Activated CD4-positive, alpha-beta T cell treated with anti-CD3 and anti-CD28 coated beads, Interleukin-2, amount 10 ng/mL, durations not matched to agents 7 days and 5 days (primary cell): ENCODE data around the gene GOLGA1. TPM values are rescaled to one million over a fixed set of nuclear protein-coding genes. Genes with fewer than 3 reads are reported as not detected.

Experiments used
- CTCF ChIA-PET: fragments of 350-600 bp; sonication (Branson Sonifier 250); formaldehyde crosslinking; loops from one replicate; lab custom pipeline; 2021; ENCODE audit warnings: antibody characterized with exemption; lab: Charles Lee
- POLR2A ChIA-PET: fragments of 350-600 bp; sonication (Branson Sonifier 250); formaldehyde crosslinking; loops from one replicate; lab custom pipeline; 2021; ENCODE audit warnings: antibody characterized with exemption; lab: Charles Lee
- DNase-seq: peaks from one replicate; pipeline ENCODE4 v3.0.0-alpha.2; 2020
- H3K27ac Mint-ChIP-seq: one replicate; pipeline ENCODE4 v1.8.0; 2021; ENCODE audit warnings: mild to moderate bottlenecking, moderate library complexity, mixed read lengths
- H3K27me3 Mint-ChIP-seq: one replicate; pipeline ENCODE4 v1.8.0; 2021; ENCODE audit warnings: mixed read lengths
- H3K36me3 Mint-ChIP-seq: one replicate; pipeline ENCODE4 v1.8.0; 2021; ENCODE audit warnings: low read depth, mixed read lengths
- H3K4me1 Mint-ChIP-seq: one replicate; pipeline ENCODE4 v1.8.0; 2021; ENCODE audit warnings: mixed read lengths
- H3K4me3 Mint-ChIP-seq: one replicate; pipeline ENCODE4 v1.8.0; 2021; ENCODE audit warnings: mild to moderate bottlenecking, moderate library complexity, mixed read lengths
- H3K9me3 Mint-ChIP-seq: one replicate; pipeline ENCODE4 v1.8.0; 2021; ENCODE audit warnings: mixed read lengths
- total RNA-seq, 2 experiments: library from RNA; stranded (reverse); gene quantifications; one replicate each; pipeline ENCODE4 v1.2.3, GENCODE V29; 2021

The GOLGA1 gene
- total RNA-seq, 2 experiments from 2014 or later, result 15.2 to 19.3 TPM

- peaks cover 50% of the 10 kb centered on the region for H3K36me3 Mint-ChIP-seq
Measured at GRCh38 chr9:124877021-124877782, 63.7 kb downstream of the GOLGA1 start.

GRCh38 chr9:124875501-124875900 lies 65.4 kb downstream of the GOLGA1 start:
- CTCF ChIA-PET, result interaction anchor here (0.6 kb wide), 1 partner anchor 255 kb away, joined by 3 read pairs; no protein-coding TSS in a partner anchor
- no peak overlapping the region for H3K27ac Mint-ChIP-seq
- DNase-seq, result no peak

More at GRCh38 chr9:124877021-124877782, 63.7 kb downstream of the GOLGA1 start:
- H3K9me3 Mint-ChIP-seq, result no peaks in the 10 kb centered on the region
- no peak for DNase-seq
- CTCF ChIA-PET, result interaction anchor here (2.2 kb wide), 1 partner anchor 24 kb away, joined by 7 read pairs; the partner anchor contains the start of gene WDR38
- POLR2A ChIA-PET, result no interaction called here
- no peak overlapping the region for H3K4me3 Mint-ChIP-seq
- no peak overlapping the region for H3K27ac Mint-ChIP-seq
- no peaks in the 10 kb centered on the region for H3K27me3 Mint-ChIP-seq
- peaks cover 32% of the 10 kb centered on the region for H3K4me1 Mint-ChIP-seq

GRCh38 chr9:124873664-124874063 lies 67.2 kb downstream of the GOLGA1 start:
- Mint-ChIP-seq H3K4me3 (no peak overlapping the region), H3K4me1 (peaks cover 46% of the 10 kb centered on the region)
- no peak for DNase-seq

More at GRCh38 chr9:124875501-124875900, 65.4 kb downstream of the GOLGA1 start:
- Mint-ChIP-seq H3K4me1 (peaks cover 44% of the 10 kb centered on the region), H3K27me3 (no peaks in the 10 kb centered on the region), H3K9me3 (no peaks in the 10 kb centered on the region), H3K36me3 (peaks cover 59% of the 10 kb centered on the region), H3K4me3 (no peak overlapping the region)
- POLR2A ChIA-PET, result interaction anchor here (1.1 kb wide), 1 partner anchor 14 kb away, joined by 4 read pairs; the partner anchor contains the start of gene RPL35

GRCh38 chr9:124871156-124871561 lies 69.7 kb downstream of the GOLGA1 start:
- CTCF ChIA-PET, result interaction anchor here (2.1 to 2.2 kb wide), 2 partner anchors 18 kb away, joined by 10 to 11 read pairs; partner anchors contain the start of gene WDR38
- Mint-ChIP-seq H3K4me3 (peak overlapping the region; percentile 90), H3K36me3 (peaks cover 48% of the 10 kb centered on the region), H3K9me3 (no peaks in the 10 kb centered on the region), H3K27me3 (no peaks in the 10 kb centered on the region), H3K27ac (peak overlapping the region; percentile 95), H3K4me1 (peaks cover 59% of the 10 kb centered on the region)
- POLR2A ChIA-PET, result interaction anchor here (0.6 kb wide), 1 partner anchor 103 kb away, joined by 6 read pairs; no protein-coding TSS in a partner anchor
- no peak for DNase-seq

More at GRCh38 chr9:124873664-124874063, 67.2 kb downstream of the GOLGA1 start:
- Mint-ChIP-seq H3K27ac (no peak overlapping the region), H3K27me3 (no peaks in the 10 kb centered on the region), H3K9me3 (no peaks in the 10 kb centered on the region), H3K36me3 (peaks cover 55% of the 10 kb centered on the region)
- POLR2A ChIA-PET, result interaction anchor here (0.6 kb wide), 1 partner anchor 97 kb away, joined by 3 read pairs; the partner anchor contains the start of gene OLFML2A
- CTCF ChIA-PET, result interaction anchor here (0.9 to 1.6 kb wide), 2 partner anchors 13 to 21 kb away, joined by 4 to 7 read pairs; partner anchors contain the start of genes ARPC5L, RPL35 and WDR38

GRCh38 chr9:124870723-124871122 lies 70.2 kb downstream of the GOLGA1 start:
- POLR2A ChIA-PET, result interaction anchor here (0.6 to 1.1 kb wide), 3 partner anchors 10 to 371 kb away, joined by 3 to 6 read pairs (median 3); no protein-coding TSS in a partner anchor
- CTCF ChIA-PET, result interaction anchor here (2.2 kb wide), 1 partner anchor 18 kb away, joined by 11 read pairs; the partner anchor contains the start of gene WDR38
- H3K36me3 Mint-ChIP-seq, result peaks cover 44% of the 10 kb centered on the region
- H3K27me3 Mint-ChIP-seq, result no peaks in the 10 kb centered on the region
- peak overlapping the region; percentile 90 for H3K4me3 Mint-ChIP-seq
- peaks cover 57% of the 10 kb centered on the region for H3K4me1 Mint-ChIP-seq
- DNase-seq, result no peak
- H3K27ac Mint-ChIP-seq, result peak overlapping the region; percentile 95
- no peaks in the 10 kb centered on the region for H3K9me3 Mint-ChIP-seq

GRCh38 chr9:124869986-124870560 lies 70.8 kb downstream of the GOLGA1 start:
- POLR2A ChIA-PET, result interaction anchor here (1.1 kb wide), 2 partner anchors 9 to 372 kb away, joined by 3 read pairs; no protein-coding TSS in a partner anchor

GRCh38 chr9:124869466-124869985 lies 71.4 kb downstream of the GOLGA1 start:
- Mint-ChIP-seq H3K27me3 (no peaks in the 10 kb centered on the region), H3K4me3 (peak overlapping the region; percentile 90), H3K36me3 (peaks cover 34% of the 10 kb centered on the region), H3K4me1 (peaks cover 54% of the 10 kb centered on the region), H3K9me3 (no peaks in the 10 kb centered on the region), H3K27ac (peak overlapping the region; percentile 95)
- ChIA-PET POLR2A (interaction anchor here (1.1 kb wide), 2 partner anchors 8 to 372 kb away, joined by 3 read pairs; no protein-coding TSS in a partner anchor), CTCF (interaction anchor here (2.2 kb wide), 1 partner anchor 16 kb away, joined by 11 read pairs; the partner anchor contains the start of gene WDR38)
- DNase-seq, result peak; percentile 45

More at GRCh38 chr9:124869986-124870560, 70.8 kb downstream of the GOLGA1 start:
- H3K36me3 Mint-ChIP-seq, result peaks cover 39% of the 10 kb centered on the region
- peaks cover 57% of the 10 kb centered on the region for H3K4me1 Mint-ChIP-seq
- peak; percentile 79 for DNase-seq
- peak overlapping the region; percentile 95 for H3K27ac Mint-ChIP-seq
- no peaks in the 10 kb centered on the region for H3K9me3 Mint-ChIP-seq
- peak overlapping the region; percentile 90 for H3K4me3 Mint-ChIP-seq
- H3K27me3 Mint-ChIP-seq, result no peaks in the 10 kb centered on the region
- CTCF ChIA-PET, result interaction anchor here (2.2 kb wide), 1 partner anchor 17 kb away, joined by 11 read pairs; the partner anchor contains the start of gene WDR38

GRCh38 chr9:124868511-124869465 lies 72.1 kb downstream of the GOLGA1 start:
- Mint-ChIP-seq H3K27ac (peak overlapping the region; percentile 98), H3K4me3 (peak overlapping the region; percentile 90), H3K9me3 (no peaks in the 10 kb centered on the region), H3K4me1 (peaks cover 51% of the 10 kb centered on the region), H3K36me3 (peaks cover 34% of the 10 kb centered on the region), H3K27me3 (no peaks in the 10 kb centered on the region)
- POLR2A ChIA-PET, result interaction anchor here (0.7 kb wide), 1 partner anchor 95 kb away, joined by 3 read pairs; no protein-coding TSS in a partner anchor
- DNase-seq, result peak; percentile 89
- CTCF ChIA-PET, result interaction anchor here (0.5 to 2.2 kb wide), 2 partner anchors 16 to 22 kb away, joined by 3 to 11 read pairs; partner anchors contain the start of gene WDR38

- DNase-seq, result no peak
- peak overlapping the region; percentile 36 for H3K27ac Mint-ChIP-seq
- H3K4me1 Mint-ChIP-seq, result peaks cover 45% of the 10 kb centered on the region
- ChIA-PET CTCF (interaction anchor here (0.5 to 3.4 kb wide), 3 partner anchors 9 to 21 kb away, joined by 3 to 33 read pairs (median 5); partner anchors contain the start of gene WDR38), POLR2A (no interaction called here)
- peaks cover 31% of the 10 kb centered on the region for H3K36me3 Mint-ChIP-seq
- H3K27me3 Mint-ChIP-seq, result no peaks in the 10 kb centered on the region
- H3K4me3 Mint-ChIP-seq, result peak overlapping the region; percentile 56
- H3K9me3 Mint-ChIP-seq, result no peaks in the 10 kb centered on the region
Measured at GRCh38 chr9:124863371-124863871, 77.5 kb downstream of the GOLGA1 start.

GRCh38 chr9:124861342-124862229 lies 79.3 kb downstream of the GOLGA1 start, which contains the start of the genes ARPC5L and RPL35:
Gene ARPC5L, plus strand, starts transcription at chr9:124862130. Its CDS starts 7,161 bp downstream, at chr9:124869291.
Gene RPL35, minus strand, starts transcription at chr9:124861957. Its CDS starts 45 bp downstream, at chr9:124861912.
- H3K27me3 Mint-ChIP-seq, result no peaks in the 10 kb centered on the region

More at GRCh38 chr9:124861342-124862229, 79.3 kb downstream of the GOLGA1 start, which contains the start of the genes ARPC5L and RPL35:
- Mint-ChIP-seq H3K36me3 (peaks cover 38% of the 10 kb centered on the region), H3K4me3 (peak within 1 kb of the TSS; percentile 89), H3K4me1 (peaks cover 33% of the 10 kb centered on the region), H3K27ac (peak within 1 kb of the TSS; percentile 97), H3K9me3 (no peaks in the 10 kb centered on the region)
- ChIA-PET POLR2A (interaction anchor here (0.6 to 1.0 kb wide), 5 partner anchors 9 to 379 kb away, joined by 3 to 4 read pairs (median 3); partner anchors contain the start of gene HSPA5), CTCF (interaction anchor here (0.6 to 3.4 kb wide), 5 partner anchors 10 to 866 kb away, joined by 3 to 33 read pairs (median 4); partner anchors contain the start of genes NR6A1 and WDR38)
- peak; percentile 95 for DNase-seq
